GM18873 (cell line): ENCODE data around the gene NAPB.

Experiments used
- ATAC-seq: cut with Tn5 transposase; IDR thresholded peaks from one replicate; pipeline ENCODE4 v1.9.1; 2021; ENCODE audit warnings: mild to moderate bottlenecking, moderate library complexity, moderate number of reproducible peaks; ENCODE audit not compliant: unreplicated experiment, low FRiP score

Gene NAPB

GRCh38 chr20:23440004-23440403 is 18.7 kb upstream of the NAPB start:
- no peak for ATAC-seq

- ATAC-seq = no peak
Observed at GRCh38 chr20:23438661-23439060, 17.4 kb upstream of the NAPB start.

- ATAC-seq = no peak
Observed at GRCh38 chr20:23437126-23437899, 16.0 kb upstream of the NAPB start.

- no peak for ATAC-seq
Observed at GRCh38 chr20:23436681-23437080, 15.4 kb upstream of the NAPB start.

GRCh38 chr20:23435626-23436539 is 14.6 kb upstream of the NAPB start:
- ATAC-seq = no peak

GRCh38 chr20:23434521-23435313 is 13.4 kb upstream of the NAPB start:
- no peak for ATAC-seq

GRCh38 chr20:23433628-23434027 is 12.3 kb upstream of the NAPB start:
- no peak for ATAC-seq

GRCh38 chr20:23425129-23425528 is 3.8 kb upstream of the NAPB start:
- no peak for ATAC-seq

- ATAC-seq = no peak
Observed at GRCh38 chr20:23419995-23420901, 1.0 kb downstream of the NAPB start.

- ATAC-seq = no peak
Observed at GRCh38 chr20:23419657-23419994, 1.7 kb downstream of the NAPB start.

GRCh38 chr20:23417861-23418260 is 3.4 kb downstream of the NAPB start:
- ATAC-seq = no peak

- no peak for ATAC-seq
Observed at GRCh38 chr20:23415959-23416583, 5.2 kb downstream of the NAPB start.

GRCh38 chr20:23415555-23415954 is 5.7 kb downstream of the NAPB start:
- ATAC-seq = no peak

- no peak for ATAC-seq
Observed at GRCh38 chr20:23414526-23415188, 6.6 kb downstream of the NAPB start.

GRCh38 chr20:23413862-23414422 is 7.3 kb downstream of the NAPB start:
- ATAC-seq = no peak

GRCh38 chr20:23412026-23412425 is 9.3 kb downstream of the NAPB start:
- no peak for ATAC-seq

- ATAC-seq = no peak
Observed at GRCh38 chr20:23410916-23411695, 10.2 kb downstream of the NAPB start.

- no peak for ATAC-seq
Observed at GRCh38 chr20:23409800-23410199, 11.5 kb downstream of the NAPB start.
